Thymus (tissue), 11 donors: ENCODE data around the gene PSMB1. TPM values are rescaled to one million over a fixed set of nuclear protein-coding genes. Genes with fewer than 3 reads are reported as not detected.
"Not testable (repeated sequence)": the region's sequence is repeated elsewhere in the genome, so short reads cannot be mapped to it uniquely, and the experiment has no call there.

Experiments
- DNase-seq, 9 donors: peaks; one replicate each; pipeline ENCODE4 v3.0.0-alpha.2; 2013; ENCODE audit warnings: low spot score in 9 of 9, low read depth in 6 of 9, missing footprints in 1 of 9
- H3K27ac ChIP-seq, 2 donors: one replicate each; pipeline ENCODE4 v1.5.1; 2013; ENCODE audit warnings: control low read depth in 1 of 2, low read depth in 1 of 2, low read length in 1 of 2, mild to moderate bottlenecking in 1 of 2, moderate library complexity in 1 of 2
- H3K27me3 ChIP-seq, 2 donors: one replicate each; pipeline ENCODE4 v1.5.1; 2013; ENCODE audit warnings: low read length in 1 of 2; ENCODE audit not compliant: control insufficient read depth in 2 of 2, insufficient read depth in 1 of 2
- H3K36me3 ChIP-seq, 2 donors: one replicate each; pipeline ENCODE4 v1.5.1; 2013; ENCODE audit warnings: low read length in 1 of 2, mild to moderate bottlenecking in 1 of 2, moderate library complexity in 1 of 2; ENCODE audit not compliant: control insufficient read depth in 2 of 2, insufficient read depth in 2 of 2
- H3K4me1 ChIP-seq, 2 donors: one replicate each; pipeline ENCODE4 v1.5.1; 2013; ENCODE audit warnings: low read length in 2 of 2; ENCODE audit not compliant: control insufficient read depth in 2 of 2, insufficient read depth in 2 of 2
- H3K4me3 ChIP-seq, 2 donors: one replicate each; pipeline ENCODE4 v1.5.1; 2013; ENCODE audit warnings: low read length in 2 of 2, control low read depth in 1 of 2, mild to moderate bottlenecking in 1 of 2
- H3K9me3 ChIP-seq, 2 donors: one replicate each; pipeline ENCODE4 v1.5.1; 2013; ENCODE audit warnings: low read length in 1 of 2, mild to moderate bottlenecking in 1 of 2; ENCODE audit not compliant: control insufficient read depth in 2 of 2, insufficient read depth in 1 of 2
- WGBS: extraction: QIAGEN DNeasy Blood & Tissue Kit; methylation state at CpG from one replicate; pipeline ENCODE4 v1.1.7; 2013; 5-methylcytosine and 5-hydroxymethylcytosine counted together
- polyA plus RNA-seq: library from polyadenylated mRNA; stranded (reverse); fragments of 200-250 nt; gene quantifications from one replicate; pipeline ENCODE4 v1.2.3, GENCODE V29; 2013
- total RNA-seq: library from RNA; stranded (reverse); fragments of 120-200 nt; gene quantifications from one replicate; pipeline ENCODE4 v1.2.4, GENCODE V29; 2013
- donor health status: healthy.

Gene PSMB1
- total and polyA plus RNA-seq, 2 donors = 232 to 289 TPM

GRCh38 chr6:170502268-170502667 is 50.8 kb downstream of the PSMB1 start:
- not testable (repeated sequence) for DNase-seq, H3K4me3 ChIP-seq, H3K27ac ChIP-seq, H3K36me3 ChIP-seq, H3K4me1 ChIP-seq, H3K27me3 ChIP-seq
- WGBS = 47% methylated on average over 2 of the region's 2 CpGs
- peaks cover 0 to 12% of the 10 kb centered on the region in 2 donors for H3K9me3 ChIP-seq

- no peaks in the 10 kb centered on the region for H3K4me1 ChIP-seq
- H3K4me3 ChIP-seq = no peak overlapping the region
- no peaks in the 10 kb centered on the region for H3K27me3 ChIP-seq
- DNase-seq = no peak
- WGBS = 72% methylated on average over 3 of the region's 3 CpGs
- H3K9me3 ChIP-seq = peaks cover 0 to 12% of the 10 kb centered on the region in 2 donors
- no peak overlapping the region for H3K27ac ChIP-seq
- no peaks in the 10 kb centered on the region for H3K36me3 ChIP-seq
Observed at GRCh38 chr6:170500955-170501590, 52.0 kb downstream of the PSMB1 start.

GRCh38 chr6:170497841-170498301 is 55.2 kb downstream of the PSMB1 start:
- Histone ChIP-seq H3K27me3 (no peaks in the 10 kb centered on the region), H3K4me3 (no peak overlapping the region), H3K27ac (no peak overlapping the region), H3K4me1 (no peaks in the 10 kb centered on the region), H3K9me3 (peaks cover 0 to 12% of the 10 kb centered on the region in 2 donors), H3K36me3 (no peaks in the 10 kb centered on the region)
- no peak for DNase-seq
- 41% methylated on average over 4 of the region's 4 CpGs for WGBS

DNA sequence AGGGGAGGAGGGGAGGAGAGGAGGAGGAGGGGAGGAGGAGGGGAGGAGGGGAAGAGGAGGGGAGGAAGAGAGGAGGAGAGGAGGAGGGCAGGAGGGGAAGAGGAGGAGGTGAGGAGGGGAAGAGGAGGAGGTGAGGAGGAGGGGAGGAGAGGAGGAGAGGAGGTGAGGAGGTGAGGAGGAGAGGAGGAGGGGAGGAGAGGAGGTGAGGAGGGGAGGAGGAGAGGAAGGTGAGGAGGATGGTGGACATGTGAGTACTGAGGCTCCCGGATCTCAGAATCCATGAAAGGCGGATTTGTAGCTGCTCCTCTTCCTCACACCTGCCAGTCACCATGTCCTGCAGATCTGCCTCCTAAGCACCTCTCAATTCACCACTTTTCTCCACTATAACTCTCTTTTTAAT is 59.8 kb downstream of the PSMB1 start:
- DNase-seq = no peak
- Histone ChIP-seq H3K4me3 (no peak overlapping the region), H3K27ac (no peak overlapping the region), H3K27me3 (no peaks in the 10 kb centered on the region), H3K4me1 (no peaks in the 10 kb centered on the region), H3K36me3 (no peaks in the 10 kb centered on the region), H3K9me3 (no peaks in the 10 kb centered on the region)
- 93% methylated on average over 2 of the region's 2 CpGs for WGBS

DNA sequence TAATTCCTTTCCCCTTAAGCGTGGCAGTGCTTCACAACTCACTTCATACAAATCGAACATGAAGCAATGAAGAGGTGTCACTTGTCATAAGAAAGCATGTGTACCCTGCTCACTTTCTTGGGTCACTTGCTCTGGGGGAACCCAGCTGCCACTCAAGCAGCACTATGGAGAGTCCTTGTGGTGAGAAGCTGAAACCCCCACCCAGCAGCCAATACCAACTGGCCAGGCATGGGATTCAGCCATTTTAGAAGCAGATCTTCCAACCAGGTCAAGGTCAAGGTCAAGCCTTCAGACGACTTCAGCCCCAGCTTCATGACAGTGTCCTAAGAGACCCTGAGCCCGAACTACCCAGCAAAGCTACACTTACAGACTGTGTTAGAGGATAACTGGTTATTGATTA is 62.8 kb downstream of the PSMB1 start:
- Histone ChIP-seq H3K27ac (no peak overlapping the region), H3K27me3 (no peaks in the 10 kb centered on the region), H3K36me3 (no peaks in the 10 kb centered on the region), H3K4me1 (no peaks in the 10 kb centered on the region), H3K9me3 (no peaks in the 10 kb centered on the region), H3K4me3 (no peak overlapping the region)
- no peak for DNase-seq
- WGBS = 94% methylated on average over 4 of the region's 4 CpGs

DNA sequence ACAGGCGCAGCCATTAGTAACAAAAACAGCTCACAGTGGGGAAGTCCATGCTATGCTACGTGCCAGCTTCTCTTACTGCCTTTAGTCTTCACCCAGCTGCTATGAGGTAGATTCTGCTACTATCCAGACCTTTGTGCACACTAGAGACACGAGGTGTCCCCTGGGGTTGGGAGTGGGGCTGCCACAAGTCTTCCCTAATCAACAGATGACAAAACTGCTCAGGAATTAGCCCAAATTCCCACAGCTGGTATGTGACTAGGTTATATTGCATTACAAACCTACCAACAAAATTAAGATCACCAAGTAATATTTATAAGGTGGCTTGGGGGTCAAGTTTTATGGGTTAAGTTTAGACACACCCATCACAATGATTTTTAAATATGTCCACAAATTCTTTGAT is 63.3 kb downstream of the PSMB1 start:
- Histone ChIP-seq H3K4me3 (no peak overlapping the region), H3K27ac (no peak overlapping the region)
- 84% methylated on average over 3 of the region's 3 CpGs for WGBS

GRCh38 chr6:170487707-170488329 is 65.3 kb downstream of the PSMB1 start:
- 91% methylated on average over 4 of the region's 4 CpGs for WGBS

More for the DNA sequence above, 63.3 kb downstream of the PSMB1 start:
- H3K27me3 ChIP-seq = no peaks in the 10 kb centered on the region
- DNase-seq = no peak
- no peaks in the 10 kb centered on the region for H3K36me3 ChIP-seq
- H3K9me3 ChIP-seq = no peaks in the 10 kb centered on the region
- H3K4me1 ChIP-seq = no peaks in the 10 kb centered on the region

GRCh38 chr6:170485159-170485558 is 67.9 kb downstream of the PSMB1 start:
- H3K9me3 ChIP-seq = no peaks in the 10 kb centered on the region
- H3K27me3 ChIP-seq = no peaks in the 10 kb centered on the region
- H3K4me1 ChIP-seq = no peaks in the 10 kb centered on the region
- DNase-seq = no peak
- no peak overlapping the region for H3K27ac ChIP-seq
- H3K36me3 ChIP-seq = no peaks in the 10 kb centered on the region
- 92% methylated on average over 5 of the region's 5 CpGs for WGBS
- no peak overlapping the region for H3K4me3 ChIP-seq

More at GRCh38 chr6:170487707-170488329, 65.3 kb downstream of the PSMB1 start:
- H3K4me3 ChIP-seq = no peak overlapping the region
- DNase-seq = no peak
- no peaks in the 10 kb centered on the region for H3K27me3 ChIP-seq
- H3K4me1 ChIP-seq = no peaks in the 10 kb centered on the region
- H3K9me3 ChIP-seq = no peaks in the 10 kb centered on the region
- no peak overlapping the region for H3K27ac ChIP-seq
- no peaks in the 10 kb centered on the region for H3K36me3 ChIP-seq
